NOMO-1 treated with dmso at 0.1 percent for 144 hours (cell line): ENCODE measurements around the gene MPP2.

ENCODE experiments used
- DNase-seq: peaks from one replicate; lab custom pipeline; 2025; ENCODE audit not compliant: unreplicated experiment; lab: John Stamatoyannopoulos, UW

MPP2 gene

DNA sequence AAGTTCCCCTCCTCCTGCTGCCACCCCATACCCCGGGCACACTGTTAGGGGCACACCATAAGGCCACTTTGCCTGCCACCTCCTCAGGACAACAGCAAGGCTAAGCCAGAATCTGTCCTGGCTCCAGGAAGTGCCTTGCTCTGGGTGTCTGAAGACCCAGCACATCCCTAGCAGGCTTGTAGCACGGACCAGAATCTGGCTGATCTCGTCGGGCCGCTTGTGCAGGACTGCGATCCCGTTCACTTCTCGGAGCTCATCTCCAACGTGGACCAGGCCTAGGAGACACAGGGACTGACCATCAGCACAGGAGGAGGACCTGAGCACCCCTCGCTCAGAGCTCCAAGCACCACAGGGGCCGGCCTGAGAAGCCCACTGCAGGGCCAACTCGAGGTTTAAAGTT lies 81.8 kb downstream of the MPP2 start:
- DNase-seq, result no peak
